Measurements from ENCODE around the gene MRTFB. TPM values are rescaled to one million over a fixed set of nuclear protein-coding genes. Genes with fewer than 3 reads are reported as not detected.

MRTFB gene
- total RNA-seq, 6 experiments from 2014 or later, result 15.7 to 23.9 (median 18.6) TPM

DNA sequence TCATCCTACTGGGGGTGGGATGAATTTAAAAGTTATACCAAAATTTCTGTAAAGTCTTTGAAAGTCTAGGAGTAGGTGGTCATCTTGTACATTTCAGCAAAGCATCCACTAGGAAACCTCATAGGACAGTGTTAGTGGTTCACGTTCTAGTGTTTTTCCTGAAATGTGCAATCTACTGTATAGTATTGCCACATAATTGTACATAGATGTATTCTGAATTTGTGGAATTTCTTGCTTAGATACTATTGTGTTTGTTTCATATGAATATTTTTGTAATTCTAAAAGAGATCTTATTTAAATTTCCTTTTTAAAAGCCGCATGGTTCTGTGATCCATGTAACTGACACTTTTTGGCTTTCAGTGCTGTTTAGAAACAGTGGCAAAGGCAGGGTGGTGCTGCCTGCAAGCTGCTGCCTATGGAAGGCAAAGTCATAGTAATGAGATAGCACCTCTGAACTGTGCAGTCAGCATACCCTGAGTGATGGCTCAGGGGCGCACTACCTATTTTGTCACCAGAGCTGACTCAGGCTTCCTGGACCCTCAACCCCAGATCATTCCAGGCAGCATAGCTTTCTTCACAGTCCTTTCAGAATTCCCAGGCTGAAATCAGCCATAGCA is 193.3 kb downstream of the MRTFB start:
- no peak overlapping the region for H3K27ac ChIP-seq
- no peak for DNase-seq
- ATAC-seq, result no peak
- H3K4me1 ChIP-seq, result no peaks in the 10 kb centered on the region
- no peaks in the 10 kb centered on the region for H3K27me3 ChIP-seq
- H3K4me3 ChIP-seq, result no peak overlapping the region
- peaks cover 0 to 2% (median 0%) of the 10 kb centered on the region in 4 donors for H3K9me3 ChIP-seq
- intact Hi-C loops (cut with DNase I), result no loop called here
- no peak for TF ChIP-seq POLR2A (IDR thresholded peaks at IDR 0.05)
- TF ChIP-seq, protein P1, sequence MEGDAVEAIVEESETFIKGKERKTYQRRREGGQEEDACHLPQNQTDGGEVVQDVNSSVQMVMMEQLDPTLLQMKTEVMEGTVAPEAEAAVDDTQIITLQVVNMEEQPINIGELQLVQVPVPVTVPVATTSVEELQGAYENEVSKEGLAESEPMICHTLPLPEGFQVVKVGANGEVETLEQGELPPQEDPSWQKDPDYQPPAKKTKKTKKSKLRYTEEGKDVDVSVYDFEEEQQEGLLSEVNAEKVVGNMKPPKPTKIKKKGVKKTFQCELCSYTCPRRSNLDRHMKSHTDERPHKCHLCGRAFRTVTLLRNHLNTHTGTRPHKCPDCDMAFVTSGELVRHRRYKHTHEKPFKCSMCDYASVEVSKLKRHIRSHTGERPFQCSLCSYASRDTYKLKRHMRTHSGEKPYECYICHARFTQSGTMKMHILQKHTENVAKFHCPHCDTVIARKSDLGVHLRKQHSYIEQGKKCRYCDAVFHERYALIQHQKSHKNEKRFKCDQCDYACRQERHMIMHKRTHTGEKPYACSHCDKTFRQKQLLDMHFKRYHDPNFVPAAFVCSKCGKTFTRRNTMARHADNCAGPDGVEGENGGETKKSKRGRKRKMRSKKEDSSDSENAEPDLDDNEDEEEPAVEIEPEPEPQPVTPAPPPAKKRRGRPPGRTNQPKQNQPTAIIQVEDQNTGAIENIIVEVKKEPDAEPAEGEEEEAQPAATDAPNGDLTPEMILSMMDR (IDR thresholded peaks at IDR 0.05), result no peak
- H3K36me3 ChIP-seq, result peaks cover 0 to 59% (median 24%) of the 10 kb centered on the region in 4 donors
- whole genome bisulfite sequencing (ENCODE audit: insufficient coverage, low coverage, low lambda C conversion rate, missing lambda C conversion rate), result 82% methylated on average over 2 of the region's 3 CpGs

DNA sequence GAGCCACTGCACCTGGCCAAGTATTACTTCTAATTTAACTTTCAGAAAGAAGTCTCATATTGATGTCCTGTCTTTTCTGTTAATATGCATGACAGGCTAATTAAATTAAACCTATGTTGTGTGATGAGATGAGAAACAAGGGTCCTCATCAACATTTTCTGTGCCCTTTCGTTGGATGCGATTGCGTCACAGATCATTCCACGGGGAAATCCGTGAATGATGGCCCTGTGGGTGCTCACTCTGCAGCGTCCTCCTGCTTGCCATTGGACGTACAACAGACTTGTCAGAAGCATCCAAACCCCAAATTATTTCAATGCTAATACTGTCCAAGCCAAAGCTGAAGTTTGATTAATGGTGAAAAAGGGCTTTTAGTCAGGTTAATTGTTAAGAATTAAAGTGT is 197.0 kb downstream of the MRTFB start:
- Histone ChIP-seq H3K27ac (no peak overlapping the region), H3K36me3 (peaks cover 0 to 26% (median 7%) of the 10 kb centered on the region in 4 donors), H3K4me3 (no peak overlapping the region), H3K4me1 (no peaks in the 10 kb centered on the region), H3K27me3 (no peaks in the 10 kb centered on the region), H3K9me3 (peaks cover 0 to 4% (median 0%) of the 10 kb centered on the region in 4 donors)
- TF ChIP-seq POLR2A (IDR thresholded peaks at IDR 0.05), result no peak
- TF ChIP-seq, protein P1 (IDR thresholded peaks at IDR 0.05), result no peak
- DNase-seq (no peak), ATAC-seq (no peak)
- intact Hi-C loops (cut with DNase I), result no loop called here
- WGBS (ENCODE audit: insufficient coverage, low coverage, low lambda C conversion rate, missing lambda C conversion rate), result 93% methylated on average over 7 of the region's 7 CpGs

DNA sequence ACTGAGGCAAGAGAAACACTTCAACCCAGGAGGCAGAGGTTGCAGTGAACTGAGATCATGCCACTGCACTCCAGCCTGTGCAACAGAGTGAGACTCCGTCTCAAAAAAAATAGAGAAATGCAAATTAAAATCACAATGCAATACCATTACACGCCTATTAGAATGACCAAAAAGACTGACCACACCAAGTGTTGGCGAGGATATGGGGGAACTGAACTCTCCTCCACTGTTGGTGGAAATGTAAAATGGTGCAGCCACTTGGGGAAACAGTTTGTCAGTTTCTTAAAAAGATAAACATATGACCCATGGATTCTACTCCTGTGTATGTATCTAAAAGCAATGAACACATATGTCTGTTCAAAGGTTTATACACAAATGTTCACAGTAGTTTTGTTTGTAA is 204.8 kb downstream of the MRTFB start:
- H3K4me1 ChIP-seq, result peaks cover 0 to 3% (median 0%) of the 10 kb centered on the region in 4 donors
- DNase-seq (no peak), ATAC-seq (no peak)
- no peaks in the 10 kb centered on the region for H3K9me3 ChIP-seq
- no peaks in the 10 kb centered on the region for H3K36me3 ChIP-seq
- H3K27me3 ChIP-seq, result no peaks in the 10 kb centered on the region
- intact Hi-C loops (cut with DNase I), result no loop called here
- no peak overlapping the region for H3K4me3 ChIP-seq
- WGBS (ENCODE audit: insufficient coverage, low coverage, low lambda C conversion rate, missing lambda C conversion rate), result 96% methylated on average over 3 of the region's 3 CpGs
- no peak for TF ChIP-seq POLR2A (IDR thresholded peaks at IDR 0.05)
- TF ChIP-seq, protein P1 (IDR thresholded peaks at IDR 0.05), result no peak
- no peak overlapping the region for H3K27ac ChIP-seq

DNA sequence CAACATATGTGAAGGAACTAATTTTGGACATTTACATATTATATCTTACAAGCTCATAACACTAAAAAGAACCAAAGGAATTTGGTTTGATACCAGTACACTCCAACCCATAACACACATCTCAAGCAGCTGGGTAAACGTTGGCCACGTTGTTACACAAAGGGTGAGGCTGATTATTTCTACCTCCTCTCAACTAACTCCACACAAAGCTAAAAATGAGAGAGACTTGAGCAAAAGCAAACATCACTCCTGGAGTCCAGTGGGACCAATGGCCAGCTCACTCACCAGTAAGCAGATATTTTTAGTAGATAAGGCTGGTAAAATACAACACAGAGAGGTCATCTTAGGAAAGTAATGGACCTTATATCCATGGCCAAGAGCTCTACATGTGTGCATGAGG is 207.6 kb downstream of the MRTFB start:
- H3K27me3 ChIP-seq, result no peaks in the 10 kb centered on the region
- H3K9me3 ChIP-seq, result no peaks in the 10 kb centered on the region
- H3K4me3 ChIP-seq, result no peak overlapping the region
- 22% methylated on average over 2 of the region's 2 CpGs for WGBS (ENCODE audit: insufficient coverage, low coverage, low lambda C conversion rate, missing lambda C conversion rate)
- no peak for TF ChIP-seq POLR2A (IDR thresholded peaks at IDR 0.05)
- TF ChIP-seq, protein P1 (IDR thresholded peaks at IDR 0.05), result no peak
- H3K4me1 ChIP-seq, result peaks cover 0 to 3% (median 0%) of the 10 kb centered on the region in 4 donors
- intact Hi-C loops (cut with DNase I), result no loop called here
- ATAC-seq (no peak), DNase-seq (no peak)
- H3K27ac ChIP-seq, result no peak overlapping the region
- H3K36me3 ChIP-seq, result no peaks in the 10 kb centered on the region
